ENCODE measurements around the gene ST3GAL6. TPM values are rescaled to one million over a fixed set of nuclear protein-coding genes. Genes with fewer than 3 reads are reported as not detected.

The ST3GAL6 gene
- total and polyA plus RNA-seq, 2 donors (not counting 3 experiments of a cell fraction or from before 2014, with no cell fraction given): 13.2 to 35.9 TPM

- dilution Hi-C loops (cut with MboI; ENCODE audit: extremely low pct_ligation_motif_present, low sequenced_read_pairs) (no loop called here), intact Hi-C loops (cut with micrococcal nuclease) (no loop called here)
- FAIRE-seq: no peak
- peaks cover 26% of the 10 kb centered on the region for H3K4me1 ChIP-seq (ENCODE audit: control insufficient read depth, extremely low read depth, insufficient read depth, low read length)
- TF ChIP-seq GATA2 (IDR thresholded peaks at IDR 0.05; ENCODE audit: insufficient read depth, insufficient read length, low read depth, low read length): no peak
- no peak for TF ChIP-seq FOS (IDR thresholded peaks at IDR 0.05; ENCODE audit: borderline replicate concordance, insufficient read depth, low read length)
- TF ChIP-seq JUN (IDR thresholded peaks at IDR 0.05; ENCODE audit: borderline replicate concordance, insufficient read depth, insufficient read length, low read depth): no peak
- no peak for TF ChIP-seq POLR2A (IDR thresholded peaks at IDR 0.05; ENCODE audit: low read depth, low read length)
- no peak for TF ChIP-seq EZH2 (IDR thresholded peaks at IDR 0.05; ENCODE audit: borderline replicate concordance, low read depth, low read length, severe bottlenecking)
- TF ChIP-seq MYC (IDR thresholded peaks at IDR 0.05; ENCODE audit: low read depth, low read length): no peak
- no peak for TF ChIP-seq CTCF (IDR thresholded peaks at IDR 0.05; ENCODE audit: extremely low read depth in 1 of 2, insufficient read depth in 1 of 2, low read depth in 1 of 2, low read length in 2 of 2)
- TF ChIP-seq MAX (IDR thresholded peaks at IDR 0.05; ENCODE audit: insufficient read depth, insufficient read length): no peak
- TF ChIP-seq POLR2AphosphoS5 (IDR thresholded peaks at IDR 0.05; ENCODE audit: insufficient read depth, low read depth, low read length): no peak
- no peaks in the 10 kb centered on the region for H3K9me1 ChIP-seq (replicated peaks; ENCODE audit: control insufficient read depth, extremely low read depth, insufficient read depth, low read length)
- ChIA-PET CTCF (no interaction called here), POLR2A (no interaction called here)
- H3K9me3 ChIP-seq (replicated peaks; ENCODE audit: control insufficient read depth, insufficient read depth, low read length): no peaks in the 10 kb centered on the region
- H4K20me1 ChIP-seq (replicated peaks; ENCODE audit: control insufficient read depth, extremely low read depth, insufficient read depth, low read length): no peaks in the 10 kb centered on the region
- no peak overlapping the region for H2AFZ ChIP-seq (ENCODE audit: low read depth, low read length)
- H3K4me3 ChIP-seq (replicated peaks in 1 of 3; ENCODE audit: insufficient read depth in 1 of 3, low read depth in 1 of 3, low read length in 3 of 3): no peak overlapping the region
- no peak overlapping the region for H3K9ac ChIP-seq (replicated peaks; ENCODE audit: extremely low read depth, insufficient read depth, low read length)
- no peak overlapping the region for H3K27ac ChIP-seq (ENCODE audit: insufficient read depth, low read depth, low read length)
- BruUV-seq (replicated peaks): no TSS peak
- H3K36me3 ChIP-seq (ENCODE audit: control insufficient read depth in 2 of 2, extremely low read depth in 1 of 2, insufficient read depth in 2 of 2, low read length in 2 of 2): peaks cover 0 to 15% of the 10 kb centered on the region in 2 experiments
- H3K27me3 ChIP-seq (ENCODE audit: control insufficient read depth in 2 of 2, insufficient read depth in 2 of 2, low read length in 2 of 2): no peaks in the 10 kb centered on the region
- no peak for DNase-seq (ENCODE audit: low read depth, low spot score)
- H3K79me2 ChIP-seq (ENCODE audit: control insufficient read depth, insufficient read depth, low read length): no peaks in the 10 kb centered on the region
- no peak overlapping the region for H3K4me2 ChIP-seq (ENCODE audit: insufficient read depth, low read length)
Observed at GRCh38 chr3:98787181-98787580, 24.0 kb downstream of the ST3GAL6 start.

All from endothelial cell of umbilical vein (primary cell).